Embryonic facial prominence (tissue), 1 donor: Measurements from ENCODE around the gene WSB2.

Experiments
- DNase-seq: peaks from one replicate; pipeline ENCODE4 v3.0.0-alpha.2; 2016; ENCODE audit errors: extremely low spot score

WSB2 gene

GRCh38 chr12:118061873-118062843 lies 1.2 kb upstream of the WSB2 start:
- peak; percentile 50 for DNase-seq

- DNase-seq = no peak
These were observed 523 bp downstream of the WSB2 start for GRCh38 chr12:118060301-118061010.

- no peak for DNase-seq
These were observed 1.4 kb downstream of the WSB2 start for GRCh38 chr12:118059341-118060191.

- DNase-seq = no peak
These were observed 2.1 kb downstream of the WSB2 start for GRCh38 chr12:118058881-118059280.

GRCh38 chr12:118058227-118058626 lies 2.8 kb downstream of the WSB2 start:
- no peak for DNase-seq

GRCh38 chr12:118055865-118056773 lies 4.9 kb downstream of the WSB2 start:
- no peak for DNase-seq

GRCh38 chr12:118055144-118055557 lies 5.8 kb downstream of the WSB2 start:
- DNase-seq = no peak

- no peak for DNase-seq
These were observed 7.7 kb downstream of the WSB2 start for GRCh38 chr12:118053071-118053985.

GRCh38 chr12:118052324-118053070 lies 8.5 kb downstream of the WSB2 start:
- DNase-seq = no peak

GRCh38 chr12:118050972-118051910 lies 9.7 kb downstream of the WSB2 start:
- DNase-seq = no peak

GRCh38 chr12:118046430-118046829 lies 14.5 kb downstream of the WSB2 start:
- DNase-seq = no peak

- DNase-seq = no peak
These were observed 16.4 kb downstream of the WSB2 start for GRCh38 chr12:118044577-118044976.

GRCh38 chr12:118044075-118044474 lies 16.9 kb downstream of the WSB2 start:
- no peak for DNase-seq

GRCh38 chr12:118042091-118042490 lies 18.9 kb downstream of the WSB2 start:
- DNase-seq = no peak

GRCh38 chr12:118038137-118038536 lies 22.8 kb downstream of the WSB2 start:
- DNase-seq = no peak

- no peak for DNase-seq
These were observed 24.1 kb downstream of the WSB2 start for GRCh38 chr12:118036672-118037411.
